GM18505 (cell line): ENCODE data around the gene VPS54.

Source experiments
- ATAC-seq: cut with Tn5 transposase; IDR thresholded peaks from one replicate; pipeline ENCODE4 v1.9.1; 2021; ENCODE audit not compliant: unreplicated experiment
- POLR2A ChIP-seq: IDR thresholded peaks from 4 replicates; pipeline ENCODE4 v1.6.1; 2011; ENCODE audit warnings: borderline replicate concordance; ENCODE audit not compliant: insufficient read depth, insufficient read length; ENCODE audit errors: extremely low read depth

Gene VPS54

GRCh38 chr2:64019083-64019974 is at the start of gene VPS54:
TSS of gene VPS54 (minus strand) at chr2:64019428. CDS start at chr2:63983999, 35,429 bp downstream.
- peak; percentile 78 for TF ChIP-seq POLR2A
- peak; percentile 64 for ATAC-seq

DNA sequence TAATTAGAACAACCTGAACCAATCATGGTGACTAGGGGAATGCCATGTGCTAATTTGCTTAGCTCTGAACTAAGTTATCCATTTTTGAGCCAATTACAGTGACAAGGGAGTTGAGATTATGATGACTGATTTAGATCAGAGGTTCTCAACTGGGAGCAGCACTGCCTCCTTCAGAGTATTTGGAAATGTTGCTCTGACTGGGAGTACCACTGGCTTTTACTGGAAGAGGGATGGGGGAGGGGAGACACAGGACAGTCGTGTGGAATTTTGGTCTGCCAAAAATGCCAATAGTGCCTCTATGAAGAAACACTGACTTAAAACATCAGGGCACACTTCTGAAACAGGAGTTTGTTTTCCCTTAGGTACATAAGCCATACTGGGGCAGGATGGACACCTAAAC is 48.1 kb upstream of the VPS54 start:
- TF ChIP-seq POLR2A = no peak
- no peak for ATAC-seq

GRCh38 chr2:64065516-64065915 is 46.3 kb upstream of the VPS54 start:
- ATAC-seq = no peak
- no peak for TF ChIP-seq POLR2A

- TF ChIP-seq POLR2A = no peak
These were observed 44.7 kb upstream of the VPS54 start for GRCh38 chr2:64063924-64064331.

DNA sequence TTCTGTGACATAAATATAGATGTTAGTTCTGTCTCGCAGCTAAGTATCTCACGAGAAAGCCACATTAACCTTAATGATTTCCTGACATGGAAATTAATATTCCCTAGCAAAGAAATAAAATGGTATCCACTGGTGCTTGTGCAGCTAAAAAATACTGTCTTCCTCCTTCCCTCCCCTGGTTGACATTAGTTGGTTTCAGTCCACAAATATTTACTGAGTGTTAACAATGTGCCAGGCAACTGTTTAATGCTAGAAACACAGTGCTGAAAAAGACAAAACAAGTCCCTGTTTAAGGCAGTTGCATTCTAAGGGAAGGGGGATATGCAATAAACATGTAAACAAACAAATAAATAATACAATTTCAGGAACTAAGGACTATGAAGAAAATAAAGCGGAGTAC is 44.2 kb upstream of the VPS54 start:
- no peak for ATAC-seq
- no peak for TF ChIP-seq POLR2A

More at GRCh38 chr2:64063924-64064331, 44.7 kb upstream of the VPS54 start:
- ATAC-seq = no peak

- TF ChIP-seq POLR2A = no peak
- ATAC-seq = no peak
These were observed 43.6 kb upstream of the VPS54 start for GRCh38 chr2:64062840-64063239.

DNA sequence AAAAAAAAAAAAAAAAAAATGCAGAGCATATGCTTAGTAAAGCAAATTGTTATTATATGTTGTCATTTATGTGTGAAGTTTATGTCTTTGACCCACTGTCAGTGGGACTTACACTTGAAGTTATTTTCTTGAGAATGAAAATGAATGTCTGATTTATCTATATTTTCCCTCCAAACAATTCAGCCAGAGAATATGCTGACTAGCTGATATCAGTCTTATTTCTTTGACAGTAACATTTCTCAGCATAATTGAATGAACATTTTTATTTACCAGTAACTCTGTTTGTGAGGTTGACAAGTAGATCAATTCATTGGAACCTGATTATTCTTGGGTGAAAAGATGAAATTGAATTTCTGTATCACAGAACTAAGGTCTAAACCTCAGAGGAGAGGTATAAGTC is 40.0 kb upstream of the VPS54 start:
- ATAC-seq = no peak
- no peak for TF ChIP-seq POLR2A

GRCh38 chr2:64056021-64056420 is 36.8 kb upstream of the VPS54 start:
- ATAC-seq = no peak
- no peak for TF ChIP-seq POLR2A

DNA sequence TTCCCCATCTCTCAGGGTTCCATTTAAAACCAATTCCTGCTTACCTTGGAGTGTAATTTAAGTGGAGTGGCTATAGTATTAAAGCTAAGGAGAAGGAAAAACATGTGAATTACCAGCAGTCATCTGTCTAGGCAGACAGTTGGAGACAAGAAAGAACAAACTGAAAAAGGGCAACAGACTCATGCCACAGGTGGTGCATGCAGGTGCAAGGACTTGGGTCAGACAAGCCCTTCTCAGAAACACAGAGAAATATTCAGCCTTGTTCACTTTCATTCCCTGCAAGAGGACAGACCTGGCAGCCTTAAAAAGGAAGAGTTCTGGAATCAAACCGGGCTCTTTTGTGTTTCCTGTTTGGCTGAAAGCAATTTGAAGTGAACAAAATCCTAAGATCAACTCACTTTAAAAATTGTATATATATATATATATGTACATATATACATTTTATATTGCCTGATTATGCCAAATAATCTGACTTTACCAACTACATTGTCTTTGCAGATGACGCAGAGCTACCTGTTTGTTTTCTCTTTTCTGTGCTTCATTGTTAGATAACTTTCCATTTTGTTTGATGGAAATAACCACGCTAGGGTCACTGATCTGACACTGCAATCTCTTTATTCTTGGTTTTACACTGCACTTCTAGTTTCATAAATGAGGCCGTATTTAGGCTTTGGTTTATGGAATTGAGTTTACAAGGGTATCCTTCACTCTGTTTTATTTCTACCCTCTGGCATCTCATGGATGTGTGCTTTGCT is 35.1 kb upstream of the VPS54 start:
- TF ChIP-seq POLR2A = no peak
- ATAC-seq = no peak

GRCh38 chr2:64052463-64053241 is 33.4 kb upstream of the VPS54 start:
- no peak for ATAC-seq
- TF ChIP-seq POLR2A = no peak

DNA sequence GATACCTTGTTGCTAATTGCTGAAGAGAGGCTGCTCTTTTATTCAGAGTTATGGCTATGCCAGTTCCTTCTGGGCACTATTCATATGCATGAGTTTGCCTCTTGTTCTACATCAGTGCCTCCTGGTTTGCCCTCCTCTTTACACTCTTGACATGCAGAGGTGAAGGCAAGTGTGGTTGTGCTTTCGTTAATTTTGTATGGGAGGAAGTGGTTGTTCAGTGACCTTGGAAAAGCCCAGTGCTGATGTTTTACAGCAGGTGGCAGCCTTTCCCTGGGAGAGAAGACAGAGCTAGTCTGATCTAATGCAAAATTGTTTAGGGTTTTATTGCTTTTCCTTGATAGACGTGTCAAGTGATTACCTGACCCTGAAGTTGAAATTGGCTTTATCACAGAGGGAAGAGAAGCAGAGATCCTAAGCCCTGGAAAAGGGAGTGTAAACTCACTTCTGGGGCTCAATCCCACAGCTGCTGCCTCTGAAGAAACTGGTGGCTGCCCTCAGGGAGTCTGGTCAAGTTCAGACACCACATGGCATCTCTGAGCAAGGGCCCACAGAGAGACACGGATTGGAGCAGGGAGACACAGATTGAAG is 30.5 kb upstream of the VPS54 start:
- TF ChIP-seq POLR2A = no peak
- ATAC-seq = peak; percentile 88

GRCh38 chr2:64045938-64046337 is 26.7 kb upstream of the VPS54 start:
- TF ChIP-seq POLR2A = no peak
- no peak for ATAC-seq

- no peak for ATAC-seq
- no peak for TF ChIP-seq POLR2A
These were observed 20.9 kb upstream of the VPS54 start for GRCh38 chr2:64040161-64040560.

DNA sequence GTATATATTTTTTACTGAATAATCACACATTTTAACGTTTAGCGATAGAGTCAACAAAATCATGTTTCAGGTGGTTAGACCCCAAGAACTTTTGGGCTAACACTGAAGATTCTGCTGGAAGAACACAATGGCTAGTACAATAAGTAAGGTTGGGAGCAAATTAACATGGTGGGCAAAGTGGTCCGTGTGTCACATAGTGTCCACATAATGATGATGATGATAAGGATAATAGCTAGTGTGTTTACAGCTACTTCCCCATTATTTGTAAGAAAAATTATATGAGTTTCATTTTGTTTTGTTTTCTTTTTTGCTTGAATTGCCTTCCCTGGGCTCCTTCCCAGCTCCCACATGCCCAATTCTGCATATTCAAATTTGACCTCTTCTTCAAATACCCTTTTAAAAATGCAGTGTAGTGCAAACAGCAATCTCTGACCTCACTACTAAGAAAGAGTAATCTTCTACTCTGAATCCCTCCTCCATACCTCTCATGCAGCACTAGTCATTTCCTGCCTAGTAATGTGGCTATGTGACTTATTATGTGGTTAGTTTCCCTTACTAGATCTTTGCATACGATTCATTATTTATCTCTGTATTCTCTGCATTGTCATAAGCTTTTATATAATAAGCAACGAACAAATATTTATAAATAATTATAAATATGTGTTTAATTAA is 16.9 kb upstream of the VPS54 start:
- no peak for TF ChIP-seq POLR2A
- peak; percentile 86 for ATAC-seq
